GM10248 (cell line): ENCODE measurements around the gene PDE4D.

ENCODE experiments used
- CTCF ChIA-PET: fragments of 300-600 bp; sonication (Branson Sonifier 250); formaldehyde crosslinking; extraction: SDS; loops from one replicate; lab custom pipeline; 2021; ENCODE audit warnings: antibody characterized with exemption; lab: Yijun Ruan, JAX
- POLR2A ChIA-PET: fragments of 350-650 bp; sonication (Branson Sonifier 250); formaldehyde crosslinking; extraction: SDS; loops from one replicate; lab custom pipeline; 2020; ENCODE audit warnings: antibody characterized with exemption; lab: Yijun Ruan, JAX
- DNase-seq: peaks from one replicate; pipeline ENCODE4 v3.0.0; 2012; ENCODE audit errors: extremely low spot score
- TF ChIP-seq, protein P1 (sequence below): IDR thresholded peaks from 2 replicates; pipeline ENCODE4 v1.5.1; 2012; ENCODE audit warnings: mild to moderate bottlenecking, low read depth; ENCODE audit errors: extremely low read depth, missing control alignments, control extremely low read depth

Gene PDE4D

GRCh38 chr5:58921159-58921558 lies 972.4 kb downstream of the PDE4D start:
- POLR2A ChIA-PET: no interaction called here
- CTCF ChIA-PET: interaction anchor here (1.2 kb wide), 1 partner anchor 22 kb away, joined by 3 read pairs; no protein-coding TSS in a partner anchor
- no peak for DNase-seq
- TF ChIP-seq, protein P1, sequence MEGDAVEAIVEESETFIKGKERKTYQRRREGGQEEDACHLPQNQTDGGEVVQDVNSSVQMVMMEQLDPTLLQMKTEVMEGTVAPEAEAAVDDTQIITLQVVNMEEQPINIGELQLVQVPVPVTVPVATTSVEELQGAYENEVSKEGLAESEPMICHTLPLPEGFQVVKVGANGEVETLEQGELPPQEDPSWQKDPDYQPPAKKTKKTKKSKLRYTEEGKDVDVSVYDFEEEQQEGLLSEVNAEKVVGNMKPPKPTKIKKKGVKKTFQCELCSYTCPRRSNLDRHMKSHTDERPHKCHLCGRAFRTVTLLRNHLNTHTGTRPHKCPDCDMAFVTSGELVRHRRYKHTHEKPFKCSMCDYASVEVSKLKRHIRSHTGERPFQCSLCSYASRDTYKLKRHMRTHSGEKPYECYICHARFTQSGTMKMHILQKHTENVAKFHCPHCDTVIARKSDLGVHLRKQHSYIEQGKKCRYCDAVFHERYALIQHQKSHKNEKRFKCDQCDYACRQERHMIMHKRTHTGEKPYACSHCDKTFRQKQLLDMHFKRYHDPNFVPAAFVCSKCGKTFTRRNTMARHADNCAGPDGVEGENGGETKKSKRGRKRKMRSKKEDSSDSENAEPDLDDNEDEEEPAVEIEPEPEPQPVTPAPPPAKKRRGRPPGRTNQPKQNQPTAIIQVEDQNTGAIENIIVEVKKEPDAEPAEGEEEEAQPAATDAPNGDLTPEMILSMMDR: no peak

GRCh38 chr5:58919833-58920232 lies 973.7 kb downstream of the PDE4D start:
- POLR2A ChIA-PET: no interaction called here
- CTCF ChIA-PET: no interaction called here
- DNase-seq: no peak
- TF ChIP-seq, protein P1: no peak
